Activated naive CD4-positive, alpha-beta T cell treated with Interleukin-2 at 50 U/mL for 16 hours (primary cell): ENCODE measurements around the gene CD58.

Experiments used
- DNase-seq: peaks from one replicate; pipeline ENCODE4 v3.0.0-alpha.2; 2020

Gene CD58

GRCh38 chr1:116465477-116465844 is 105.4 kb downstream of the CD58 start:
- no peak for DNase-seq
